HepG2 (cell line): ENCODE results near the gene DNAJC5. TPM values are rescaled to one million over a fixed set of nuclear protein-coding genes. Genes with fewer than 3 reads are reported as not detected.

Experiments used
- ATAC-seq: fragments of 200-7000 bp; cut with Tn5 transposase; 3 replicates; pipeline ENCODE4 v1.9.1; 2020; ENCODE audit warnings: mild to moderate bottlenecking, moderate library complexity
- BruUV-seq: library from RNA; stranded (reverse); fragments of 400-500 nt; replicated peaks from 2 replicates; lab custom pipeline; 2021; lab: Mats Ljungman, UMichigan
- CTCF ChIA-PET: fragments of 300-600 bp; formaldehyde crosslinking; extraction: SDS; loops from one replicate; lab custom pipeline; 2021; ENCODE audit warnings: low total read pairs, inconsistent platforms, low intra/inter-chr PET ratio; lab: Yijun Ruan, JAX
- POLR2A ChIA-PET: fragments of 350-600 bp; sonication (Branson Sonifier 250); formaldehyde crosslinking; loops from one replicate; lab custom pipeline; 2020; ENCODE audit warnings: antibody characterized with exemption, inconsistent platforms; lab: Yijun Ruan, JAX
- DNase-seq: peaks from one replicate; pipeline ENCODE4 v3.0.0-alpha.2; 2015; ENCODE audit warnings: low spot score
- FAIRE-seq: peaks from 3 replicates; lab custom pipeline; 2011; peaks lifted over from hg19 to GRCh38; lab: Jason Lieb, UNC
- H2AFZ ChIP-seq: one replicate; pipeline ENCODE4 v1.6.1; 2011; ENCODE audit warnings: low read length, inconsistent platforms
- H3K27ac ChIP-seq: fragments of 300-600 bp; 3 replicates; pipeline ENCODE4 v1.8.0; 2011; ENCODE audit warnings: mixed run types, mild to moderate bottlenecking, mixed read lengths, low read length, inconsistent platforms; ENCODE audit not compliant: insufficient read depth; ENCODE audit errors: extremely low read length
- H3K27me3 ChIP-seq, 2 experiments: fragments of 200-600 bp in 1 of 2; 2 replicates in 1 of 2; 3 replicates in 1 of 2; pipeline versions ENCODE4 v1.6.0 to v1.8.0; 2011; ENCODE audit warnings: low read length in 2 of 2, mild to moderate bottlenecking in 2 of 2, moderate library complexity in 2 of 2, inconsistent platforms in 1 of 2; ENCODE audit not compliant: insufficient read depth in 2 of 2, control insufficient read depth in 1 of 2
- H3K36me3 ChIP-seq, 2 experiments: fragments of 200-600 bp in 1 of 2; replicated peaks in 1 of 2; 2 replicates in 1 of 2; 3 replicates in 1 of 2; pipeline versions ENCODE4 v1.5.1 to v1.8.0; 2011; ENCODE audit warnings: low read length in 2 of 2, inconsistent platforms in 1 of 2; ENCODE audit not compliant: insufficient read depth in 2 of 2, control insufficient read depth in 1 of 2
- H3K4me1 ChIP-seq: 2 replicates; pipeline ENCODE4 v1.5.1; 2012; ENCODE audit warnings: low read length, inconsistent platforms; ENCODE audit not compliant: insufficient read depth
- H3K4me2 ChIP-seq: 2 replicates; pipeline ENCODE4 v1.6.0; 2011; ENCODE audit warnings: low read depth, low read length, inconsistent platforms
- H3K4me3 ChIP-seq, 3 experiments: fragments of 200-600 bp in 1 of 3; sonication (generic), shearing (Covaris generic) in 1 of 3; replicated peaks in 1 of 3; 2 replicates each; pipeline ENCODE4 v1.5.1; 2011 to 2016; ENCODE audit warnings: low read length in 3 of 3, inconsistent platforms in 2 of 3, low read depth in 2 of 3, mild to moderate bottlenecking in 2 of 3, control low read depth in 1 of 3, mixed read lengths in 1 of 3; ENCODE audit not compliant: insufficient read depth in 1 of 3
- H3K79me2 ChIP-seq: one replicate; pipeline ENCODE4 v1.6.1; 2011; ENCODE audit warnings: low read length, inconsistent platforms; ENCODE audit not compliant: insufficient read depth
- H3K9ac ChIP-seq: 2 replicates; pipeline ENCODE4 v1.6.0; 2011; ENCODE audit warnings: mild to moderate bottlenecking, low read depth, low read length, inconsistent platforms; ENCODE audit not compliant: insufficient read depth
- H3K9me3 ChIP-seq: 2 replicates; pipeline ENCODE4 v1.5.1; 2012; ENCODE audit warnings: mild to moderate bottlenecking, low read length
- H4K20me1 ChIP-seq: 2 replicates; pipeline ENCODE4 v1.6.0; 2011; ENCODE audit warnings: inconsistent platforms, mild to moderate bottlenecking, low read length, moderate library complexity; ENCODE audit not compliant: insufficient read depth
- ARNTL ChIP-seq: sonication (generic); formaldehyde crosslinking; IDR thresholded peaks from 2 replicates; pipeline ENCODE4 v1.4.0; 2020; ENCODE audit warnings: mild to moderate bottlenecking, missing genetic modification reagents
- GABPA ChIP-seq, 2 experiments: IDR thresholded peaks; 2 replicates each; pipeline ENCODE4 v1.6.1; 2011 to 2016; ENCODE audit warnings: low read depth in 2 of 2, low read length in 1 of 2, missing biosample characterization in 1 of 2, missing genetic modification characterization in 1 of 2
- GLI4 ChIP-seq: sonication (generic); formaldehyde crosslinking; IDR thresholded peaks from 2 replicates; pipeline ENCODE4 v1.5.1; 2020; ENCODE audit warnings: missing genetic modification reagents, mild to moderate bottlenecking, moderate library complexity, borderline replicate concordance
- HNF4A ChIP-seq: sonication (generic); formaldehyde crosslinking; IDR thresholded peaks from 2 replicates; pipeline ENCODE4 v1.4.0; 2020; ENCODE audit warnings: missing genetic modification reagents
- KDM2A ChIP-seq: sonication (generic); formaldehyde crosslinking; IDR thresholded peaks from 2 replicates; pipeline ENCODE4 v1.4.0; 2020; ENCODE audit warnings: low read depth, missing genetic modification reagents, borderline replicate concordance
- TEAD3 ChIP-seq: optimal IDR thresholded peaks from 2 replicates; pipeline ENCODE3; 2016; ENCODE audit warnings: borderline replicate concordance
- ZNF430 ChIP-seq: sonication (generic); formaldehyde crosslinking; IDR thresholded peaks from 2 replicates; pipeline ENCODE4 v1.9.0; 2021; ENCODE audit warnings: mild to moderate bottlenecking, missing genetic modification reagents
- WGBS: methylation state at CpG from one replicate; pipeline ENCODE4 v1.1.6; 2017; ENCODE audit warnings: low lambda C conversion rate; 5-methylcytosine and 5-hydroxymethylcytosine counted together
- in situ Hi-C: cut with HindIII; loops from 2 replicates; pipeline ENCODE4 v1.10.0; 2017; ENCODE audit warnings: low pct_unique_long_range_greater_than_20kb; ENCODE audit not compliant: extremely low pct_ligation_motif_present
- intact Hi-C: fragments of 100-400 bp; cut with micrococcal nuclease; formaldehyde crosslinking; loops from one replicate; pipeline ENCODE4 v1.10.0; 2022; ENCODE audit not compliant: unreplicated experiment
- polyA plus RNA-seq, 8 experiments: library from polyadenylated mRNA; depleted of rRNA in 3 of 8; stranded (reverse) in 7 of 8; unstranded in 1 of 8; fragments of >200 nt; fragmentation: Illumina TruSeq in 4 of 8; extraction: Trizol in 4 of 8; gene quantifications; 2 replicates each; pipeline versions ENCODE4 v1.2.1 to v1.2.3, GENCODE V29; 2011 to 2016; ENCODE audit warnings: low read depth in 4 of 8, missing spikeins in 1 of 8, mixed read lengths in 1 of 8; ENCODE audit not compliant: insufficient read depth in 1 of 8
- total RNA-seq, 5 experiments: library from RNA; depleted of rRNA; stranded (reverse); fragments of >200 nt; fragmentation: Illumina TruSeq; extraction: Trizol; gene quantifications; 2 replicates each; pipeline ENCODE4 v1.2.3, GENCODE V29; 2016; ENCODE audit warnings: low read depth in 1 of 5
- TF ChIP-seq, protein P1 (sequence below): sonication (generic); formaldehyde crosslinking; IDR thresholded peaks from 2 replicates; pipeline ENCODE4 v1.4.0; 2020; ENCODE audit warnings: missing genetic modification reagents
- TF ChIP-seq, protein P2 (sequence below): sonication (generic); formaldehyde crosslinking; IDR thresholded peaks from 2 replicates; pipeline ENCODE4 v1.9.0; 2021; ENCODE audit warnings: mild to moderate bottlenecking, missing genetic modification reagents
- TF ChIP-seq, protein P3 (sequence below): sonication (generic); formaldehyde crosslinking; IDR thresholded peaks from 2 replicates; pipeline ENCODE4 v1.8.1; 2023; ENCODE audit warnings: mild to moderate bottlenecking, missing genetic modification reagents
- TF ChIP-seq, protein P4 (sequence below): sonication (generic); formaldehyde crosslinking; IDR thresholded peaks from 2 replicates; pipeline ENCODE4 v1.8.0; 2022; ENCODE audit warnings: missing genetic modification reagents, low read depth, mild to moderate bottlenecking, borderline replicate concordance

Gene DNAJC5
- total and polyA plus RNA-seq, 2 of the 13 experiments (the other 11 are each of a cell fraction or from before 2014, with no cell fraction given): 42.8 to 64.5 TPM

DNA sequence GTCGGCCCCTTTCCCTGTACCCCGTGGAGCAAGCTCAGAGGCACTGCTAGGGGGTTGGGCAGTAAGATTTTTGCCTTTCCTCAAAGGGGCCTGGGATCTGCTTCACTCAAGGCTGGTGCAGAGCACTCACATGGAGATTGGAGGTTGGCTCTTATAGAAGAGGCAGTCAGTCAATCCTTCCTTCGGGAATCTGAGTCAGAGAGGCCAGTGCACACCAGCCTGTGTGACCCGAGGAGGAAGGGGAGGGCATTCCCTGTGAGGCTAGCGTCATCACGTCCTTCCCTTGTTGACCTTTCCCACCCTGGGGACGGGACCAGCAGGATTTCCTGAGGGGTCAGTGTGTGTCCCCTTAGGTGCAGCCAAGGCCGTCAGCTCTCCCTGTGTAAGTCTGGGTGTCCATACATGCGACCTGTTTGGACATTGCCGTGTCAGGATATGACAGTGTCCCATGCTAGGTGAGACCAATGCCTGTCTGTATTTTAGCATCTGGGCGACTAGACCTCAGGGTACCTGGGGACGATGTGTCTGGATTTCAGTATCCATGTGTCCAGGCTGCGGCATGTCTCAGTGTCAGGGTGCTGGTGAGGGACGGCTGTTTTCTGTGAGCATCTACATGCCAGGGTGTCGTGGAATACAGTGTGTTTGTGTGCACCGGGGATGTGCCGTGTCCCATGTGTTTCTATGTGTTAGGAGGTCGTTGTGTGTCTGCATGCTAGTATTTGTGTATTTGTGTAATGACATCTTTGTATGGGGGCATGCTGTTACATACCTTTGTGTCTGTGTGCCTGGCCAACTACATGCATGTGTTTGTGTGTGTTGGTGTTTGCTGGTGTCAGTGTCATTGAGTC, 77.6 kb downstream of the DNAJC5 start:
- intact Hi-C loops (loop anchor here (5.0 kb wide), 1 partner anchor 435 kb away; the partner anchor contains the start of gene PTK6), in situ Hi-C loops (no loop called here)
- Histone ChIP-seq H3K4me3 (peak overlapping the region in 2 of 3 experiments; percentile 34 to 64; a peak in 3 of 6 replicates), H3K4me2 (peak overlapping the region; percentile 91), H3K79me2 (peaks cover 13% of the 10 kb centered on the region), H2AFZ (no peak overlapping the region), H4K20me1 (no peaks in the 10 kb centered on the region; the same call in 1 of the 2 replicates), H3K27ac (peak overlapping the region; percentile 37), H3K9me3 (no peaks in the 10 kb centered on the region), H3K4me1 (peaks cover 52% of the 10 kb centered on the region), H3K36me3 (peaks cover 4% of the 10 kb centered on the region in 2 experiments; a peak in 4 of 5 replicates), H3K27me3 (no peaks in the 10 kb centered on the region), H3K9ac (peak overlapping the region; percentile 48; the same call in 1 of the 2 replicates)
- no TSS peak for BruUV-seq
- peak; percentile 75 for FAIRE-seq
- ATAC-seq: peak; percentile 16
- POLR2A ChIA-PET: interaction anchor here (1.2 to 3.6 kb wide), 5 partner anchors 8 to 435 kb away, joined by 3 to 36 read pairs (median 10); partner anchors contain the start of genes PRPF6, PTK6 and UCKL1
- CTCF ChIA-PET: interaction anchor here (1.5 to 2.4 kb wide), 3 partner anchors 21 to 435 kb away, joined by 4 to 7 read pairs (median 4); no protein-coding TSS in a partner anchor
- DNase-seq: peak; percentile 69
- WGBS: 35% methylated on average over 16 of the region's 18 CpGs
- TF ChIP-seq TEAD3 (CRISPR knock-in tag) (peak; percentile 43), ZNF430 (CRISPR knock-in tag) (0 out of 2 replicates have a peak, but pooled peaks have one; percentile 2), HNF4A (CRISPR knock-in tag) (0 out of 2 replicates have a peak, but pooled peaks have one; percentile 16), KDM2A (CRISPR knock-in tag) (peak; percentile 95), GLI4 (CRISPR knock-in tag) (no peak), ARNTL (CRISPR knock-in tag) (peak; percentile 52; the same call in 1 of the 2 replicates), GABPA (IDR thresholded peaks at IDR 0.05; ENCODE audit: low read depth, low read length) (no peak), GABPA (CRISPR knock-in tag; IDR thresholded peaks at IDR 0.05; ENCODE audit: low read depth) (peak; percentile 62)
- TF ChIP-seq, protein P1, sequence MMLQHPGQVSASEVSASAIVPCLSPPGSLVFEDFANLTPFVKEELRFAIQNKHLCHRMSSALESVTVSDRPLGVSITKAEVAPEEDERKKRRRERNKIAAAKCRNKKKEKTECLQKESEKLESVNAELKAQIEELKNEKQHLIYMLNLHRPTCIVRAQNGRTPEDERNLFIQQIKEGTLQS (CRISPR knock-in tag): peak; percentile 27; the same call in 1 of the 2 replicates
- TF ChIP-seq, protein P2, sequence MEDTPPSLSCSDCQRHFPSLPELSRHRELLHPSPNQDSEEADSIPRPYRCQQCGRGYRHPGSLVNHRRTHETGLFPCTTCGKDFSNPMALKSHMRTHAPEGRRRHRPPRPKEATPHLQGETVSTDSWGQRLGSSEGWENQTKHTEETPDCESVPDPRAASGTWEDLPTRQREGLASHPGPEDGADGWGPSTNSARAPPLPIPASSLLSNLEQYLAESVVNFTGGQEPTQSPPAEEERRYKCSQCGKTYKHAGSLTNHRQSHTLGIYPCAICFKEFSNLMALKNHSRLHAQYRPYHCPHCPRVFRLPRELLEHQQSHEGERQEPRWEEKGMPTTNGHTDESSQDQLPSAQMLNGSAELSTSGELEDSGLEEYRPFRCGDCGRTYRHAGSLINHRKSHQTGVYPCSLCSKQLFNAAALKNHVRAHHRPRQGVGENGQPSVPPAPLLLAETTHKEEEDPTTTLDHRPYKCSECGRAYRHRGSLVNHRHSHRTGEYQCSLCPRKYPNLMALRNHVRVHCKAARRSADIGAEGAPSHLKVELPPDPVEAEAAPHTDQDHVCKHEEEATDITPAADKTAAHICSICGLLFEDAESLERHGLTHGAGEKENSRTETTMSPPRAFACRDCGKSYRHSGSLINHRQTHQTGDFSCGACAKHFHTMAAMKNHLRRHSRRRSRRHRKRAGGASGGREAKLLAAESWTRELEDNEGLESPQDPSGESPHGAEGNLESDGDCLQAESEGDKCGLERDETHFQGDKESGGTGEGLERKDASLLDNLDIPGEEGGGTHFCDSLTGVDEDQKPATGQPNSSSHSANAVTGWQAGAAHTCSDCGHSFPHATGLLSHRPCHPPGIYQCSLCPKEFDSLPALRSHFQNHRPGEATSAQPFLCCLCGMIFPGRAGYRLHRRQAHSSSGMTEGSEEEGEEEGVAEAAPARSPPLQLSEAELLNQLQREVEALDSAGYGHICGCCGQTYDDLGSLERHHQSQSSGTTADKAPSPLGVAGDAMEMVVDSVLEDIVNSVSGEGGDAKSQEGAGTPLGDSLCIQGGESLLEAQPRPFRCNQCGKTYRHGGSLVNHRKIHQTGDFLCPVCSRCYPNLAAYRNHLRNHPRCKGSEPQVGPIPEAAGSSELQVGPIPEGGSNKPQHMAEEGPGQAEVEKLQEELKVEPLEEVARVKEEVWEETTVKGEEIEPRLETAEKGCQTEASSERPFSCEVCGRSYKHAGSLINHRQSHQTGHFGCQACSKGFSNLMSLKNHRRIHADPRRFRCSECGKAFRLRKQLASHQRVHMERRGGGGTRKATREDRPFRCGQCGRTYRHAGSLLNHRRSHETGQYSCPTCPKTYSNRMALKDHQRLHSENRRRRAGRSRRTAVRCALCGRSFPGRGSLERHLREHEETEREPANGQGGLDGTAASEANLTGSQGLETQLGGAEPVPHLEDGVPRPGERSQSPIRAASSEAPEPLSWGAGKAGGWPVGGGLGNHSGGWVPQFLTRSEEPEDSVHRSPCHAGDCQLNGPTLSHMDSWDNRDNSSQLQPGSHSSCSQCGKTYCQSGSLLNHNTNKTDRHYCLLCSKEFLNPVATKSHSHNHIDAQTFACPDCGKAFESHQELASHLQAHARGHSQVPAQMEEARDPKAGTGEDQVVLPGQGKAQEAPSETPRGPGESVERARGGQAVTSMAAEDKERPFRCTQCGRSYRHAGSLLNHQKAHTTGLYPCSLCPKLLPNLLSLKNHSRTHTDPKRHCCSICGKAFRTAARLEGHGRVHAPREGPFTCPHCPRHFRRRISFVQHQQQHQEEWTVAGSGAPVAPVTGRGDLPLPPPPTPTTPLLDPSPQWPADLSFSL (CRISPR knock-in tag): peak; percentile 85; the same call in 1 of the 2 replicates
- TF ChIP-seq, protein P3, sequence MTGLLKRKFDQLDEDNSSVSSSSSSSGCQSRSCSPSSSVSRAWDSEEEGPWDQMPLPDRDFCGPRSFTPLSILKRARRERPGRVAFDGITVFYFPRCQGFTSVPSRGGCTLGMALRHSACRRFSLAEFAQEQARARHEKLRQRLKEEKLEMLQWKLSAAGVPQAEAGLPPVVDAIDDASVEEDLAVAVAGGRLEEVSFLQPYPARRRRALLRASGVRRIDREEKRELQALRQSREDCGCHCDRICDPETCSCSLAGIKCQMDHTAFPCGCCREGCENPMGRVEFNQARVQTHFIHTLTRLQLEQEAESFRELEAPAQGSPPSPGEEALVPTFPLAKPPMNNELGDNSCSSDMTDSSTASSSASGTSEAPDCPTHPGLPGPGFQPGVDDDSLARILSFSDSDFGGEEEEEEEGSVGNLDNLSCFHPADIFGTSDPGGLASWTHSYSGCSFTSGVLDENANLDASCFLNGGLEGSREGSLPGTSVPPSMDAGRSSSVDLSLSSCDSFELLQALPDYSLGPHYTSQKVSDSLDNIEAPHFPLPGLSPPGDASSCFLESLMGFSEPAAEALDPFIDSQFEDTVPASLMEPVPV: no peak
- TF ChIP-seq, protein P4, sequence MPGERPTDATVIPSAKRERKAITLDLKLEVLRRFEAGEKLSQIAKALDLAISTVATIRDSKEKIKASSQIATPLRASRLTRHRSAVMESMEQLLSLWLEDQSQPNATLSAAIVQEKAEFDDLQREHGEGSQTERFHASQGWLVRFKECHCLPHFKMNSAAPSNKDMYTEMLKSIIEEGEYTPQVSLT: no peak
